GM18511 (cell line): ENCODE measurements around the gene PSMD3.
"Not testable (repeated sequence)": the region's sequence is repeated elsewhere in the genome, so short reads cannot be mapped to it uniquely, and the experiment has no call there.

Source experiments
- ATAC-seq: cut with Tn5 transposase; IDR thresholded peaks from one replicate; pipeline ENCODE4 v1.9.1; 2021; ENCODE audit warnings: mild to moderate bottlenecking, moderate library complexity; ENCODE audit not compliant: unreplicated experiment

Gene PSMD3

DNA sequence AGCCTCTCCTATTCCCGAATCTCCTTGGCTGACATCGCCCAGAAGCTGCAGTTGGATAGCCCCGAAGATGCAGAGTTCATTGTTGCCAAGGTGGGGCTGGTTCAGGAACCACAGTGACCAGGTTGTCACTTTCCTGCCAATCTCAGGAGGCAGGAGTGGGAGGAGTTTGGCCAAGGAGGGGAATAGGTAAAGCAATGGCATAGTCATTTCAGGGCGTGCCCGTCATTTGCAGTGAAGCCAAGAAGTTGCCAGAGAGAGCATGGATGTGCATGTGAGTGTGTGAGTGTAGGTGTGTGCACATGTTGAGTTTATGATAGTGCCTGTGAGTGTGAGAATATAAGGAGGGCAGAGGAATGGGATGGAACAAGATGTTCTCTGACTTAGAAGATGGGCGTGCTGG lies 14.8 kb downstream of the PSMD3 start:
- no peak for ATAC-seq

DNA sequence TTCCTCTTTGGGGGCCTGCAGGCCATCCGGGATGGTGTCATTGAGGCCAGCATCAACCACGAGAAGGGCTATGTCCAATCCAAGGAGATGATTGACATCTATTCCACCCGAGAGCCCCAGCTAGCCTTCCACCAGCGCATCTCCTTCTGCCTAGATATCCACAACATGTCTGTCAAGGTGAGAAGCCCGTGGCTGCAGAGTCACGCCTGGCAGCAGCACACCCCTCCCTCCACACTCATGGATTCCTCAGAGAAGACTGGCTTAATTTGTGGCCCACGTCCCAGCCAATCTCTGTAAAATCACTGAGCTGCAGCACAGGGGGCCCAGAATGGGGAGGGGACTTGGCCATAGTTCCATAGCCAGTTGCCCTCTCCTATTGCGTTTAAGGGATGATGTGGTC lies 15.6 kb downstream of the PSMD3 start:
- ATAC-seq = no peak

DNA sequence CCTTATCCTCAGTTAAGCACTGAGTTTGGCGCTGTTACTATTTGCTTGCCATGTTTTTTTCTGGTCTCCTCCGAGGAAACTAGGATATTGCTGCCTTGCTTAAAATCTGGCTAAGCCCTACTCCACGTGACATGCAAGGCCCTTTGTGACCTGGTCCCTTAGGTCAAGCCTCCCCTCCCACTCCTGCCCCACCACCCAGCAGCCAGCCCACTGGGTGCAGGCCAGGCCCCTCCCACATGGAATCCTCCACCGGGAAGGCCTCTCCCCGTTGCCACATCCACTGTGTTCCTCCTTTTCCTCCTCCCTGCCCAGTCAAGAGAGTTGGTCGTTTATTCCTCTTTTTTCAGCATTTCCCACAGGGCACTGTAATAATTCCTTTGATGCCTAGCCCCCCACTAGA lies 16.2 kb downstream of the PSMD3 start:
- ATAC-seq = no peak

DNA sequence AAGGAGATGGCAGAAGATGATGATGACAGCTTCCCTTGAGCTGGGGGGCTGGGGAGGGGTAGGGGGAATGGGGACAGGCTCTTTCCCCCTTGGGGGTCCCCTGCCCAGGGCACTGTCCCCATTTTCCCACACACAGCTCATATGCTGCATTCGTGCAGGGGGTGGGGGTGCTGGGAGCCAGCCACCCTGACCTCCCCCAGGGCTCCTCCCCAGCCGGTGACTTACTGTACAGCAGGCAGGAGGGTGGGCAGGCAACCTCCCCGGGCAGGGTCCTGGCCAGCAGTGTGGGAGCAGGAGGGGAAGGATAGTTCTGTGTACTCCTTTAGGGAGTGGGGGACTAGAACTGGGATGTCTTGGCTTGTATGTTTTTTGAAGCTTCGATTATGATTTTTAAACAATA lies 16.9 kb downstream of the PSMD3 start:
- no peak for ATAC-seq

DNA sequence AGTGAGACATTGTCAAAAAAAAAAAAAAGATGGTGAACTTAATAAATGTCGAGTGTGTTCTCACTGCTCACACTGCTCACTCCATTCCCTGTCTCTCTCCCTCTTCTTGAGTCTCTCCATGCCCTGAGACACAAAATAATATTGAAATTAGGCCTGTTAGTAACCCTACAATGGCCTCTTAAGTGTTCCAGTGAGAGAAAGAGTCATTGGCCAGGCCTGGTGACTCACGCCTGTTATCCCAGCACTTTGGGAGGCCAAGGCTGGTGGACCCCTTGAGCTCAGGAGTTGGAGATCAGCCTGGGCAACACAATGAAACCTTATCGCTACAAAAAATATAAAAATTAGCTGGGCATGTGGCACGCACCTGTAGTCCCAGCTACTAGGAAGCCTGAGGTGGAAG lies 18.5 kb downstream of the PSMD3 start:
- no peak for ATAC-seq

DNA sequence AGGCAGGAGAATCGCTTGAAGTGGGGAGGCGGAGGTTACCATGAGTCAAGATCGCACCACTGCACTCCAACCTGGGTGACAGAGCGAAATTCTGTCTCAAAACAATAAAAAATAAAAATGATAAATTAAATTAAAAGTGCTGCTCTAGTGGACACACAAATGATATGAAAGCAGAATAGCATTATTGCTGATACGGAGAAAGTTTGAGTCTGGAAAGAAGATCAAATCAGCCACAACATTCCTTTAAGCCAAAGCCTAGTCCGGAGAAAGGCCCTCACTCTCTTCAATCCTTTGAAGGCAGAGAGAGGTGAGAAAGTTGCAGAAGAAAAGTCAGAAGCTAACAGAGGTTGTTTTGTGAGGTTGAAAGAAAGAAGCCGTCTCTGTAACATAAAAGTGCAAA lies 19.6 kb downstream of the PSMD3 start:
- no peak for ATAC-seq

DNA sequence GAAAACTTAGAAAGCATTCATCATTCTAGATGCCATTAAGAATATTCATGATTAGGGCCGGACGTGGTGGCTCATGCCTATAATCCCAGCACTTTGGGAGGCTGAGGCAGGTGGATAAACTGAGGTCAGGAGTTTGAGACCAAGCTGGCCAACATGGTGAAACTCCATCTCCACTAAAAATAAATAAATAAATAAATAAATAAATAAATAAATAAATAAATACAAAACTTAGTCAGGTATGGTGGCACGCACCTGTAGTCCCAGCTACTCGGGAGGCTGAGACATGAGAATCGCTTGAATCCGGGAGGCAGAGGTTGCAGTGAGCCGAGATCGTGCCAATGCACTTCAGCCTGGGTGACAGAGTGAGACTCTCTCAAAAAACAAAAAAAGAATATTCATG lies 20.7 kb downstream of the PSMD3 start:
- ATAC-seq = not testable (repeated sequence)

DNA sequence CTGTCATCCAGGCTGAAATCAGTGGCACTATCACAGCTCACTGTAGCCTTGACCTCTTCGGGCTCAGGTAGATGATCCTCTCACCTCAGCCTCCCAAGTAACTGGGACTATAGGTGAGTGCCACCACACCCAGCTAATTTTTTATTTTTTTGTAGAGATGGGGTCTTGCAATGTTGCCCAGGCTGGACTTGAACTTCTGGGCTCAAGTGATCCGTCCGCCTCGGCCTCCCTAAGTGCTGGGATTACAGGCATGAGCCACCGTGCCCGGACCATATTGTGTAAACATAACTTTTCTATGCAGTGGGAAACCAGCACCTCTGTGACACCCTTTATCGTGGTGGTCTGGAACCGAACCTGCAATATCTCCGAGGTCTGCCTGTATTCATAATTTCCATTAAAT lies 23.5 kb downstream of the PSMD3 start:
- no peak for ATAC-seq

DNA sequence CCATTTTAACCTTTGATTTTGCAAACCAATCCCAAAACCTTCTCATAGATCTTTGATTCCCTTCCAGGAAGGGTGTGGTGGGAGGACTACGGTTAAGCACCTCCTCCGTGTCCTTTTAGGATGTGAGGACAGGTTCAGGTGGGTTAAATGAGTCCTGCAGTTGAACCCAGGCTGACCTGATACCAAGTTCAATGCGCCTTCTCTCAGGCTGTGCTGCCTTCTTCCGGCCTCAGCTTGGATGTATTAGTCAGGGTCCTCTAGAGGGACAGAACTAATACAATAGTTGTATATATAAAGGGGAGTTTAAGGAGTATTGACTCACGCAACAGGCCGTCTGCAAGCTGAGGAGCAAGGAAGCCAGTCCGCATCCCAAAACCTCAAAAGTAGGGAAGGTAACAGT lies 24.1 kb downstream of the PSMD3 start:
- ATAC-seq = no peak

DNA sequence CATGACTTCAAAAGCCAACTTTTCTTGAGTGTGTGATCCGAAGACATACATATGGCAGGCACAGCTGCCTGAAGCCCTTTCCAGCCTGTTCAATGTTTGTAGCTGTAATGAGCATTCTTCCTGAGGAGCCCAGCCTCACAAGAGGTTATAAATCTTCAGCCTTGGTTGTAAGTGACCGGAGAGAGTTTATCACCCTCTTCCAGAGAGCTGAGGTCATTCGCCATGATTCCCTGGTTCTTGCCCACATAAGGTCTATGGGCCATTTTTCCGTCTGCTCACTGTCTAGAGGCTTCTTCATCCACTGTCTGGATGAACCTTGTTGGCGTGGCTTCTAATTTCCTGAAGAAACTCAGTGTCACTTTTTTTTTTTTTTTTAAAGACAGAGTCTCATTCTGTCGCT lies 24.9 kb downstream of the PSMD3 start:
- no peak for ATAC-seq

DNA sequence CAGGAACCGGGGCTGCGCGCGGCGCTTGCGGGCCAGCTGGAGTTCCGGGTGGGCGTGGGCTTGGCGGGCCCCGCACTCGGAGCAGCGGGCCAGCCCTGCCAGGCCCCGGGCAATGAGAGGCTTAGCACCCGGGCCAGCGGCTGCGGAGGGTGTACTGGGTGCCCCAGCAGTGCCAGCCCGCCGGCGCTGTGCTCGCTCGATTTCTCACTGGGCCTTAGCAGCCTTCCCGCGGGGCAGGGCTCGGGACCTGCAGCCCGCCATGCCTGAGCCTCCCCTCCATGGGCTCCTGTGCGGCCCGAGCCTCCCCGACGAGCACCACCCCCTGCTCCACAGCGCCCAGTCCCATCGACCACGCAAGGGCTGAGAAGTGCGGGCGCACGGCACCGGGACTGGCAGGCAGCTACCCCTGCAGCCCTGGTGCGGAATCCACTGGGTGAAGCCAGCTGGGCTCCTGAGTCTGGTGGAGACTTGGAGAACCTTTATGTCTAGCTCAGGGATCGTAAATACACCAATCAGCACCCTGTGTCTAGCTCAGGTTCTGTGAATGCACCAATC lies 30.4 kb downstream of the PSMD3 start:
- ATAC-seq = not testable (repeated sequence)

DNA sequence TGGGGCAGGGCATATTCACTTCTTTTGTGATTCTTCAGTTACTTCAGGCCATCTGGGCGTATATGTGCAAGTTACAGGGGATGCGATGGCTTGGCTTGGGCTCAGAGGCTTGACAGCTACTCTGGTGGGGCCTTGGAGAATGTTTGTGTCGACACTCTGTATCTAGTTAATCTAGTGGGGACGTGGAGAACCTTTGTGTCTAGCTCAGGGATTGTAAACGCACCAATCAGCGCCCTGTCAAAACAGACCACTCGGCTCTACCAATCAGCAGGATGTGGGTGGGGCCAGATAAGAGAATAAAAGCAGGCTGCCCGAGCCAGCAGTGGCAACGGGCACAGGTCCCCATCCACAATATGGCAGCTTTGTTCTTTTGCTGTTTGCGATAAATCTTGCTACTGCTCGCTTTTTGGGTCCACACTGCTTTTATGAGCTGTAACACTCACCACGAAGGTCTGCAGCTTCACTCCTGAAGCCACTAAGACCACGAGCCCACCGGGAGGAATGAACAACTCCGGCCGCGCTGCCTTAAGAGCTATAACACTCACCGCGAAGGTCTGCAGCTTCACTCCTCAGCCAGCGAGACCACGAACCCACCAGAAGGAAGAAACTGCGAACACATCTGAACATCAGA lies 31.5 kb downstream of the PSMD3 start:
- not testable (repeated sequence) for ATAC-seq

DNA sequence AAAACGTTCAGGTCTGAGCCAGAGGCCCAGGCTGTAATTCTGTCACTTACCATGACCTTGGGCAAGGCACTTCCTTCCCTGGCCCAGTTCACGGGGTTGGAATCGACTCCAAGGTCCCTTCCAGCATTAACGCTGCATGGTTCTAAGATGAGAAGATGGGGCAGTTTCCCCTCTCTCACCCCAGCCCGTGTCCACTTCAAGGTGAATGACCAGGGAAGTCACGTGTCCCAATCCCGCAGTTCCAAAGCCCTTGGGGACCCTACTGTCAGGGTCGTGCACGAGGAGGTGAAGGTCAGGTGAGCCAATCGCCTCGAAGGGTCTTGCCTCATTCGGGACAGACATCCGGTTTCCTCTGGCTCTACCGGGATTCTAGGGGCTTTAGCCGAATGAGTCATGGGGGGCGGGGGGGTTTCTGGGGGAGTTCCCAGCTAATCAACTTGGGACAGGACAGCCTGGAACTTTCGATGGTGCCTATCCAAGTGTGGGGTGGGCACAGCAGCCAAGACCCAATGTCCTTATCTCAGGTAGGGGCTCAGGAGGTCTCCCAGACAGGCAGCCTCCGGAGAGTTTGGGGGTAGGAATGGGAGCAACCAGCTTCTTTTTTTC lies 33.9 kb downstream of the PSMD3 start:
- ATAC-seq = no peak

DNA sequence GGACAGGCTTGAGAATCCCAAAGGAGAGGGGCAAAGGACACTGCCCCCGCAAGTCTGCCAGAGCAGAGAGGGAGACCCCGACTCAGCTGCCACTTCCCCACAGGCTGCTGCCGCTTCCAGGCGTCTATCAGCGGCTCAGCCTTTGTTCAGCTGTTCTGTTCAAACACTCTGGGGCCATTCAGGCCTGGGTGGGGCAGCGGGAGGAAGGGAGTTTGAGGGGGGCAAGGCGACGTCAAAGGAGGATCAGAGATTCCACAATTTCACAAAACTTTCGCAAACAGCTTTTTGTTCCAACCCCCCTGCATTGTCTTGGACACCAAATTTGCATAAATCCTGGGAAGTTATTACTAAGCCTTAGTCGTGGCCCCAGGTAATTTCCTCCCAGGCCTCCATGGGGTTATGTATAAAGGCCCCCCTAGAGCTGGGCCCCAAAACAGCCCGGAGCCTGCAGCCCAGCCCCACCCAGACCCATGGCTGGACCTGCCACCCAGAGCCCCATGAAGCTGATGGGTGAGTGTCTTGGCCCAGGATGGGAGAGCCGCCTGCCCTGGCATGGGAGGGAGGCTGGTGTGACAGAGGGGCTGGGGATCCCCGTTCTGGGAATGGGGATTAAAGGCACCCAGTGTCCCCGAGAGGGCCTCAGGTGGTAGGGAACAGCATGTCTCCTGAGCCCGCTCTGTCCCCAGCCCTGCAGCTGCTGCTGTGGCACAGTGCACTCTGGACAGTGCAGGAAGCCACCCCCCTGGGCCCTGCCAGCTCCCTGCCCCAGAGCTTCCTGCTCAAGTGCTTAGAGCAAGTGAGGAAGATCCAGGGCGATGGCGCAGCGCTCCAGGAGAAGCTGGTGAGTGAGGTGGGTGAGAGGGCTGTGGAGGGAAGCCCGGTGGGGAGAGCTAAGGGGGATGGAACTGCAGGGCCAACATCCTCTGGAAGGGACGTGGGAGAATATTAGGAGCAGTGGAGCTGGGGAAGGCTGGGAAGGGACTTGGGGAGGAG lies 34.7 kb downstream of the PSMD3 start, which contains the start of gene CSF3:
TSS of gene CSF3 (plus strand) at position 436 of the 993 bp plus-strand sequence. CDS start at position 471, 35 bp downstream.
- ATAC-seq = no peak

DNA sequence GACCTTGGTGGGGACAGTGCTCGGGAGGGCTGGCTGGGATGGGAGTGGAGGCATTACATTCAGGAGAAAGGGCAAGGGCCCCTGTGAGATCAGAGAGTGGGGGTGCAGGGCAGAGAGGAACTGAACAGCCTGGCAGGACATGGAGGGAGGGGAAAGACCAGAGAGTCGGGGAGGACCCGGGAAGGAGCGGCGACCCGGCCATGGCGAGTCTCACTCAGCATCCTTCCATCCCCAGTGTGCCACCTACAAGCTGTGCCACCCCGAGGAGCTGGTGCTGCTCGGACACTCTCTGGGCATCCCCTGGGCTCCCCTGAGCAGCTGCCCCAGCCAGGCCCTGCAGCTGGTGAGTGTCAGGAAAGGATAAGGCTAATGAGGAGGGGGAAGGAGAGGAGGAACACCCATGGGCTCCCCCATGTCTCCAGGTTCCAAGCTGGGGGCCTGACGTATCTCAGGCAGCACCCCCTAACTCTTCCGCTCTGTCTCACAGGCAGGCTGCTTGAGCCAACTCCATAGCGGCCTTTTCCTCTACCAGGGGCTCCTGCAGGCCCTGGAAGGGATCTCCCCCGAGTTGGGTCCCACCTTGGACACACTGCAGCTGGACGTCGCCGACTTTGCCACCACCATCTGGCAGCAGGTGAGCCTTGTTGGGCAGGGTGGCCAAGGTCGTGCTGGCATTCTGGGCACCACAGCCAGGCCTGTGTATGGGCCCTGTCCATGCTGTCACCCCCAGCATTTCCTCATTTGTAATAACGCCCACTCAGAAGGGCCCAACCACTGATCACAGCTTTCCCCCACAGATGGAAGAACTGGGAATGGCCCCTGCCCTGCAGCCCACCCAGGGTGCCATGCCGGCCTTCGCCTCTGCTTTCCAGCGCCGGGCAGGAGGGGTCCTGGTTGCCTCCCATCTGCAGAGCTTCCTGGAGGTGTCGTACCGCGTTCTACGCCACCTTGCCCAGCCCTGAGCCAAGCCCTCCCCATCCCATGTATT lies 35.7 kb downstream of the PSMD3 start:
- no peak for ATAC-seq

DNA sequence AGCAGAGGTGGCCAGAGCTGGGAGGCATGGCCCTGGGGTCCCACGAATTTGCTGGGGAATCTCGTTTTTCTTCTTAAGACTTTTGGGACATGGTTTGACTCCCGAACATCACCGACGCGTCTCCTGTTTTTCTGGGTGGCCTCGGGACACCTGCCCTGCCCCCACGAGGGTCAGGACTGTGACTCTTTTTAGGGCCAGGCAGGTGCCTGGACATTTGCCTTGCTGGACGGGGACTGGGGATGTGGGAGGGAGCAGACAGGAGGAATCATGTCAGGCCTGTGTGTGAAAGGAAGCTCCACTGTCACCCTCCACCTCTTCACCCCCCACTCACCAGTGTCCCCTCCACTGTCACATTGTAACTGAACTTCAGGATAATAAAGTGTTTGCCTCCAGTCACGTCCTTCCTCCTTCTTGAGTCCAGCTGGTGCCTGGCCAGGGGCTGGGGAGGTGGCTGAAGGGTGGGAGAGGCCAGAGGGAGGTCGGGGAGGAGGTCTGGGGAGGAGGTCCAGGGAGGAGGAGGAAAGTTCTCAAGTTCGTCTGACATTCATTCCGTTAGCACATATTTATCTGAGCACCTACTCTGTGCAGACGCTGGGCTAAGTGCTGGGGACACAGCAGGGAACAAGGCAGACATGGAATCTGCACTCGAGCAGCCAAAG lies 36.9 kb downstream of the PSMD3 start:
- ATAC-seq = no peak

DNA sequence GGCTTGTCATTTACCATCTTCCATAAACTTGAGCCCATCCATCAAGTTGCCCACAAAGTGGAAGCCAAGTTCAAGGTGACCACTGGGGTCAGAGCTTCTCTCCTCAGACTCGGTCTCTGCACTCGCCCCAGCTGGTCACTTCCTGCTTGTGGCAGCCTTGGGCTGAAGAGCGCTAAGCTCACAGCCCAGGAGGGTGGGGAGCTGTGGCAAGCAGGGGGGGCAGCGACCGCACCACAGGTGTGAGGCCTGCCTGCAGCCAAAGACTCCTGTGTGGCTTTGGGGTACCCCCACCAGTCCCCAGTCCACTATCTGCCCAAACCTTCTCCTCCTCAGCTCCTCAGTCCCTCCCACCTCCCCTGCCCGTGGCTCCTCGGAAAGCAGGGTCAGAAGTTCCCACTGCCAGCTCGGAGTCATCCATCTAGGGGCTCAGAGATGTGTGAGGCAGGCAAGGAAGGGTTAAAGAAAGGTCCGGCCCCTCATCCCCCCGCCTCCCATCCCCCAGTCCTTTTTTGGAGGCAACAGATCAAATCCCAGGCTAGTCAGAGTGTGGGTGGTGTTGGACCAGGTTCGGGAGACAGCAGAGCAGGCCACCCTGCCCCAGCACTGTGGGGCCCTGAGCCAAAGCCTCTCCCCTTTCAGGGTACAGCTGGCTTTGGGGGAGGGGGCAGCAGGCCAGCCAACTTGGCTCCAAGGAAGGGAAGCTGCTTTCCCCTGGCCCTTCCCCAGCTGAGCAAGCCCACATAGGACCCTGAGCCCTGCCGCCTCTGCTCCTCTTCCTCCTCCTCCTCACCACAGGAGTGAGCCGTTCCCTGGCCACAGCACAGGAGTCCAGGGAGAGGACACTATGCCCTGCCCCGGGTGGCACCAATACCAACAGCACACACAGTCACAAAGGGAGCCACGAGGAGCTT lies 37.9 kb downstream of the PSMD3 start:
- ATAC-seq = no peak

DNA sequence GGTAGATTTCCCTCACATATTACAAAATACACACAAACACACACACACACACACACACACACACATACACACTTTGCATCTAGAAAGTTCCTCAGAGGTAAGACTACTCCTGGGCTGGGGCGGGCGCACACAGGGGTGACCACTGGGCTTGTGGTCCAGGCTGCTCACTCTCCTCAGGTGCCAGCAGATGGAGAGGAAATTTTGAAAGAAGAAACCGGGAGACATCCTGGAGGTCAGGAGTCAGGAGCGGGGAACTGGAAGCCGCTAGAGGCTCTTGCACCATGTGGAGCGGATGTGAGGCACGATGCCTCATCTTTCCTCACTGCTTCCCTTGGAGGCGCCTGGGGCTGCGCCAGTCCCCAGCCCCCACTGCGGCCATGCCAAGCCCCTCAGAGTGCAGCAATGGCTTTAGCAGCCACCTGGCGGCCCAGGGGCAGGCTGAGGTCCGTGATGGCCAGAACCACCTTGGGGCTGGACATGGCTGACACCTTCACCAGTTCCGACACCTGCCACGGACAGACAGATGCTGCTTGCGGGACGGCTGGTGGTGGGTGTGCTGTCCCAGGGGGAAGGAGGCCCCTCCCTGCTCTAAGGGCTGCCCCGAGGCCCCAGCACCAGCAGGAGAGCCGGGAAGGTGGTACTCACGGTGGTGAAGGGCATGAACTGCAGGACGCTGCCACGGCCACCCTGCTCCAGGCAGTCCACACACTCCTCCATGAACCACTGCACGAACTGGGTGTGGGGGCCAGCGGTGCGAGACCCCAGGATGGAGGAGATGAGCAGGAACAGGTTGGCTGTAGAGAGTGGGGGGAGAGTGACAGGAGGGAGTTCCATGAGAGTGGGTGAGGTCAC lies 38.8 kb downstream of the PSMD3 start:
- ATAC-seq = no peak
